OCI-LY3 (cell line): Measurements from ENCODE around the gene TPCN1.

Source experiments
- H2AFZ ChIP-seq: fragments of 200-600, 300-600 bp; shearing (Covaris generic); 2 replicates; pipeline ENCODE4 v1.6.0; 2014; ENCODE audit warnings: antibody characterized with exemption, low read depth, low read length
- H3K27ac ChIP-seq: fragments of 200-600, 300-600 bp; sonication (generic); 2 replicates; pipeline ENCODE4 v1.5.1; 2014; ENCODE audit warnings: mild to moderate bottlenecking, low read length, moderate library complexity, mixed read lengths
- H3K27me3 ChIP-seq: fragments of 200-600, 300-600 bp; sonication (generic); 2 replicates; pipeline ENCODE4 v1.6.1; 2014; ENCODE audit warnings: low read depth, low read length, mixed read lengths
- H3K36me3 ChIP-seq: fragments of 200-600, 300-600 bp; sonication (generic); replicated peaks from 2 replicates; pipeline ENCODE3; 2014; ENCODE audit warnings: low read depth, low read length, mixed read lengths
- H3K4me1 ChIP-seq: fragments of 300-600, 200-600 bp; sonication (generic); 2 replicates; pipeline ENCODE4 v1.6.1; 2014; ENCODE audit warnings: low read length, mixed read lengths
- H3K4me2 ChIP-seq: fragments of 200-600, 300-600 bp; sonication (generic); 2 replicates; pipeline ENCODE4 v1.6.1; 2014; ENCODE audit warnings: low read length, mixed read lengths
- H3K4me3 ChIP-seq: fragments of 300-600, 200-600 bp; sonication (generic); 2 replicates; pipeline ENCODE4 v1.5.1; 2014; ENCODE audit warnings: antibody characterized with exemption, mild to moderate bottlenecking, low read length, moderate library complexity
- H3K79me2 ChIP-seq: fragments of 300-600, 200-600 bp; shearing (Covaris generic); 2 replicates; pipeline ENCODE4 v1.6.1; 2014; ENCODE audit warnings: mild to moderate bottlenecking, low read length, mixed read lengths
- H3K9ac ChIP-seq: fragments of 300-600, 200-600 bp; shearing (Covaris generic); 2 replicates; pipeline ENCODE4 v1.6.0; 2014; ENCODE audit warnings: mild to moderate bottlenecking, low read length, moderate library complexity
- H3K9me3 ChIP-seq: fragments of 200-600, 300-600 bp; shearing (Covaris generic); 2 replicates; pipeline ENCODE4 v1.6.1; 2014; ENCODE audit warnings: low read length, mixed read lengths; ENCODE audit not compliant: insufficient read depth
- H4K20me1 ChIP-seq: fragments of 200-600, 300-600 bp; sonication (generic); 2 replicates; pipeline ENCODE4 v1.6.1; 2016; ENCODE audit warnings: low read length, mixed read lengths; ENCODE audit not compliant: insufficient read depth
- EZH2phosphoT487 ChIP-seq: fragments of 200-600 bp; shearing (Covaris generic); IDR thresholded peaks from 2 replicates; pipeline ENCODE4 v1.6.1; 2018; ENCODE audit warnings: antibody characterized with exemption, mixed run types, low read depth
- TF ChIP-seq, protein P1 (sequence below): fragments of 200-600, 300-600 bp; sonication (generic); IDR thresholded peaks from 2 replicates; pipeline ENCODE4 v1.5.1; 2014; ENCODE audit warnings: antibody characterized with exemption, low read length, low read depth

The TPCN1 gene

DNA sequence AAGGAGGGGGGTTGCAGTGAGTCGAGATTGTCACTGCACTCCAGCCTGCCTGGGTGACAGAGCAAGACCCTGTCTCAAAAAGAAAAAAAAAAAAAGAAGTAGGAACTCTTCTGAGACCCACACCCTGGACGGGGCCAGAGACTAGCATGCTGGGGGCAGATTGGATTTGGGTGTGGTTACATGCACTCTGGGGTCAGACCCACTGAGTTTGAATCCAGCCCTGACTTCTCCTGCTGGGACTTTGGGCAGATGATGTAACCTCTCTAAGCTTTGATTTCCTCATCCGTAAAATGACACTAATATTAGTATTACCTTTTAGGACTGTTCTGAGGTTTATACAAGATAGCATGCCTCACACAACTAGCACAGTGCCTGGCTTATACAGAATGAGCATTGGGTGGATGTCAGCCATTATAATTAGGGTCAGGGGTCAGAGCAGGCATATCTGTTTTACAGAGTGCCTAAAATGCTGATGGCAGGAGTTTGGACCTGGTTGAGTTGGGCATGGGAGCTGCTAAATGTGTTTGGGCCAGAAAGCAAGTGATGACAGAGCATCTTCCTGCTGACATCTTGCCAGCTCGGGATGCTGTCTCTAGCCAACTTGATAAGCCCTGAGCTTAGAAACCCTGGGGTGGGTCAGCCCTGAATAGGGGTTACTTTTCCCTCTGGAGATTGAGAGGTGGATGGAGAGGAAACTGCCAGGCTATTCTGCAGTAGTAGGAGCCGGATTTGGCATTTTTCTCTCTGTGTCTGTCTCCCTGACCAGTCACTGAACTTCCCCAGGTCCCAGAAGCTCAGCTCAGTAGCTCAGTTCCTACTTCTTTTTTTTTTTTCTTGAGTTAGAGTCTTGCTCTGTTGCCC, 15.5 kb downstream of the TPCN1 start:
- no peaks in the 10 kb centered on the region for H4K20me1 ChIP-seq
- H2AFZ ChIP-seq = no peak overlapping the region
- TF ChIP-seq, protein P1, sequence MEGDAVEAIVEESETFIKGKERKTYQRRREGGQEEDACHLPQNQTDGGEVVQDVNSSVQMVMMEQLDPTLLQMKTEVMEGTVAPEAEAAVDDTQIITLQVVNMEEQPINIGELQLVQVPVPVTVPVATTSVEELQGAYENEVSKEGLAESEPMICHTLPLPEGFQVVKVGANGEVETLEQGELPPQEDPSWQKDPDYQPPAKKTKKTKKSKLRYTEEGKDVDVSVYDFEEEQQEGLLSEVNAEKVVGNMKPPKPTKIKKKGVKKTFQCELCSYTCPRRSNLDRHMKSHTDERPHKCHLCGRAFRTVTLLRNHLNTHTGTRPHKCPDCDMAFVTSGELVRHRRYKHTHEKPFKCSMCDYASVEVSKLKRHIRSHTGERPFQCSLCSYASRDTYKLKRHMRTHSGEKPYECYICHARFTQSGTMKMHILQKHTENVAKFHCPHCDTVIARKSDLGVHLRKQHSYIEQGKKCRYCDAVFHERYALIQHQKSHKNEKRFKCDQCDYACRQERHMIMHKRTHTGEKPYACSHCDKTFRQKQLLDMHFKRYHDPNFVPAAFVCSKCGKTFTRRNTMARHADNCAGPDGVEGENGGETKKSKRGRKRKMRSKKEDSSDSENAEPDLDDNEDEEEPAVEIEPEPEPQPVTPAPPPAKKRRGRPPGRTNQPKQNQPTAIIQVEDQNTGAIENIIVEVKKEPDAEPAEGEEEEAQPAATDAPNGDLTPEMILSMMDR = no peak
- no peak for TF ChIP-seq EZH2phosphoT487
- H3K4me2 ChIP-seq = no peak overlapping the region
- no peaks in the 10 kb centered on the region for H3K9me3 ChIP-seq
- no peak overlapping the region for H3K9ac ChIP-seq
- no peak overlapping the region for H3K27ac ChIP-seq
- no peak overlapping the region for H3K4me3 ChIP-seq
- H3K27me3 ChIP-seq = no peaks in the 10 kb centered on the region
- H3K4me1 ChIP-seq = peaks cover 35% of the 10 kb centered on the region
- H3K79me2 ChIP-seq = peaks cover 6% of the 10 kb centered on the region
- peaks cover 56% of the 10 kb centered on the region for H3K36me3 ChIP-seq

DNA sequence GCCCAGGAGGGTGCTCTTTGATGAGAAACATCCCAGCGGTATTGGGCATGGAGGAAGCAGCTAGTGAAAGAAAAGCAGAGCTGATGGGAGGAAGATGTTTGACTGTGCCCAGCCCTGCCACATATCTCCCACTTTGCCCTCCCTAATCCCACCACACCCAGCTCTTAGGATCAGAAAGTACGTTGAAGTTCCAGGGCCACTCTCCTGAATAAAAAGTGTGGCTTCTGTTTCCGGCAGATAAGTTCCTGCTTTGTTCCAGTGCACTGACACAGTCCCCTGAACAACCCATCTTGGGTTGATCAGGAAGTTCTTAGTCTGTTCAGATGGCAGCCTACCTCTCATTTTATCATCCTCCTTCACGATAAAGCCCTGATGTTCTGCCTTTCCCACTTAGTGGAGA, 16.5 kb downstream of the TPCN1 start:
- TF ChIP-seq EZH2phosphoT487 = no peak
- TF ChIP-seq, protein P1 = no peak
- no peak overlapping the region for H3K27ac ChIP-seq

DNA sequence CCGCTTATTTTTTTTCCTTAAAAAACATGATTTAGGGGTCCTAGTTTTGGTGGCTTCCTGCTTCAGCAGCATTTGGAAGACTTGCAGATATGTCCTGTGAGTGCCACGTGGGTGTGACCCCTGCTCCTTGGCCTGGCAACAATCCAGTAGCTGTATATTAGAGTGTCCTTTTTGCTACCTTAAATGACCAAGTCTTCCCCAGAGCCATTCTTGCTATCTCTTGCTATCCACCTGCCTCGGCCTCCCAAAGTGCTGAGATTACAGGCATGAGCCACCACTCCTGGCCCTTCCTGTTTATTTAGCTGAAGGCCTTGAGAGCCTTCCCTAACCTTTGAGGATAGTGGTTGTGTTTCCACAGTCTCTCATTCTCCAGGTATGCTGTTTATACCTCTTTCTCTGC, 17.0 kb downstream of the TPCN1 start:
- Histone ChIP-seq H3K4me3 (no peak overlapping the region), H3K36me3 (peaks cover 52% of the 10 kb centered on the region), H3K4me1 (peaks cover 19% of the 10 kb centered on the region), H3K4me2 (no peak overlapping the region), H3K27me3 (no peaks in the 10 kb centered on the region), H4K20me1 (no peaks in the 10 kb centered on the region), H3K27ac (no peak overlapping the region), H3K9ac (no peak overlapping the region), H2AFZ (no peak overlapping the region), H3K79me2 (peaks cover 6% of the 10 kb centered on the region), H3K9me3 (no peaks in the 10 kb centered on the region)
- TF ChIP-seq, protein P1 = no peak
- no peak for TF ChIP-seq EZH2phosphoT487

More for the DNA sequence above, 16.5 kb downstream of the TPCN1 start:
- Histone ChIP-seq H3K4me2 (no peak overlapping the region), H3K4me3 (no peak overlapping the region), H3K4me1 (peaks cover 25% of the 10 kb centered on the region), H3K9me3 (no peaks in the 10 kb centered on the region), H3K9ac (no peak overlapping the region), H3K36me3 (peaks cover 51% of the 10 kb centered on the region), H2AFZ (no peak overlapping the region), H3K27me3 (no peaks in the 10 kb centered on the region), H3K79me2 (peaks cover 6% of the 10 kb centered on the region), H4K20me1 (no peaks in the 10 kb centered on the region)

DNA sequence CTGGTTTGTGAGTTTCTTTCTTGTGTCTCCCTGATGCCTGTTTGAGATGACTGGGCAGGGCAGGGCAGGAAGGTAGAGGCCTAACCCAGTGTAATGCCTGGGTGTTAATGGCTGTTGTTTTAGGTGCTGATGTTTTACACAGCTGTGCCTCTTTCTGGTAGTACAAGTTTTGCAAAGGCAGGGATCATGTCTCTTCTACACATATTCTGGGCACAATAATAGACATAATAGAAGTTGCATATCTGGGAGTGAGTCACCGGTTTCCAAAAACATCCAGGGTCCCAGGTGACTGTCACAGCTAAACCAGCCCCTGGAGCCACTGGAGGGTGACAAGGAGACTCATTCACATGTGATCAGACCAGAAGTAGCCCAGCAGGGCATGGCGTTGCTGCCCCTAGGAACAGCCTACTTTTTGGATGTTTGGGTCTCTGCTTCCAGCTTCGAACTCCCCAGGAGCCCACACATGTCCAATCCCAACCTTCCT, 18.1 kb downstream of the TPCN1 start:
- H3K36me3 ChIP-seq = peaks cover 45% of the 10 kb centered on the region
- H3K79me2 ChIP-seq = peaks cover 6% of the 10 kb centered on the region
- TF ChIP-seq, protein P1 = no peak
- no peak for TF ChIP-seq EZH2phosphoT487
- no peak overlapping the region for H3K4me2 ChIP-seq
- H3K9ac ChIP-seq = no peak overlapping the region
- H3K27me3 ChIP-seq = no peaks in the 10 kb centered on the region
- H3K27ac ChIP-seq = no peak overlapping the region
- no peak overlapping the region for H3K4me3 ChIP-seq
- H2AFZ ChIP-seq = no peak overlapping the region
- H3K4me1 ChIP-seq = peaks cover 13% of the 10 kb centered on the region
- no peaks in the 10 kb centered on the region for H4K20me1 ChIP-seq
- no peaks in the 10 kb centered on the region for H3K9me3 ChIP-seq
